Calu3 (cell line): ENCODE measurements around the gene NRCAM. TPM values are rescaled to one million over a fixed set of nuclear protein-coding genes. Genes with fewer than 3 reads are reported as not detected.

Experiments
- BruUV-seq: library from RNA; stranded (reverse); fragments of 400-500 nt; replicated peaks from 2 replicates; lab custom pipeline; 2021; lab: Mats Ljungman, UMichigan
- CTCF ChIA-PET: fragments of 300-600 bp; sonication (Branson Sonifier 250); formaldehyde crosslinking; loops from one replicate; lab custom pipeline; 2022; ENCODE audit warnings: antibody characterized with exemption; lab: Charles Lee
- DNase-seq: peaks from one replicate; pipeline ENCODE4 v3.0.0; 2022
- H3K27ac Mint-ChIP-seq: one replicate; pipeline ENCODE4 v1.8.0; 2022; ENCODE audit warnings: mixed read lengths; ENCODE audit not compliant: unreplicated experiment
- H3K27me3 Mint-ChIP-seq: one replicate; pipeline ENCODE4 v1.8.0; 2022; ENCODE audit warnings: mixed read lengths; ENCODE audit not compliant: unreplicated experiment
- H3K36me3 Mint-ChIP-seq: one replicate; pipeline ENCODE4 v1.8.0; 2022; ENCODE audit warnings: mild to moderate bottlenecking, moderate library complexity, mixed read lengths; ENCODE audit not compliant: insufficient read depth, unreplicated experiment
- H3K4me1 Mint-ChIP-seq: one replicate; pipeline ENCODE4 v1.8.0; 2022; ENCODE audit warnings: mild to moderate bottlenecking, low read depth, mixed read lengths; ENCODE audit not compliant: unreplicated experiment
- H3K4me3 Mint-ChIP-seq: one replicate; pipeline ENCODE4 v1.8.0; 2022; ENCODE audit warnings: mild to moderate bottlenecking, low read depth, moderate library complexity, mixed read lengths; ENCODE audit not compliant: unreplicated experiment
- H3K9me3 Mint-ChIP-seq: one replicate; pipeline ENCODE4 v1.8.0; 2022; ENCODE audit warnings: low read depth, mixed read lengths; ENCODE audit not compliant: unreplicated experiment
- CTCF ChIP-seq: fragments of 200-600 bp; IDR thresholded peaks from one replicate; pipeline ENCODE4 v1.8.0; 2022; ENCODE audit warnings: antibody characterized with exemption; ENCODE audit not compliant: unreplicated experiment
- intact Hi-C: fragments of 100-400 bp; cut with micrococcal nuclease; formaldehyde crosslinking; loops from one replicate; pipeline ENCODE4 v1.10.0; 2022; ENCODE audit not compliant: unreplicated experiment
- total RNA-seq: library from RNA; stranded (reverse); gene quantifications from 2 replicates; pipeline ENCODE4 v1.2.3, GENCODE V29; 2022

Gene NRCAM
- total RNA-seq, 1 experiment from 2014 or later: 15.0 TPM

- BruUV-seq: no TSS peak
Measured at GRCh38 chr7:108382932-108383331, 73.3 kb downstream of the NRCAM start.

GRCh38 chr7:108380517-108380916, 75.7 kb downstream of the NRCAM start:
- Mint-ChIP-seq H3K4me3 (no peak overlapping the region), H3K27ac (no peak overlapping the region), H3K27me3 (no peaks in the 10 kb centered on the region), H3K9me3 (no peaks in the 10 kb centered on the region), H3K4me1 (no peaks in the 10 kb centered on the region), H3K36me3 (no peaks in the 10 kb centered on the region)
- no peak for DNase-seq
- no TSS peak for BruUV-seq
- intact Hi-C loops: no loop called here
- CTCF ChIA-PET: no interaction called here
- no peak for TF ChIP-seq CTCF

More at GRCh38 chr7:108382932-108383331, 73.3 kb downstream of the NRCAM start:
- Mint-ChIP-seq H3K36me3 (no peaks in the 10 kb centered on the region), H3K27ac (no peak overlapping the region), H3K9me3 (no peaks in the 10 kb centered on the region), H3K27me3 (no peaks in the 10 kb centered on the region), H3K4me1 (no peaks in the 10 kb centered on the region), H3K4me3 (no peak overlapping the region)
- CTCF ChIA-PET: no interaction called here
- no peak for DNase-seq
- no peak for TF ChIP-seq CTCF
- intact Hi-C loops: no loop called here

GRCh38 chr7:108376206-108376605, 80.0 kb downstream of the NRCAM start:
- Mint-ChIP-seq H3K27ac (no peak overlapping the region), H3K4me3 (no peak overlapping the region), H3K27me3 (no peaks in the 10 kb centered on the region), H3K9me3 (no peaks in the 10 kb centered on the region), H3K4me1 (no peaks in the 10 kb centered on the region), H3K36me3 (no peaks in the 10 kb centered on the region)
- intact Hi-C loops: no loop called here
- DNase-seq: no peak
- no TSS peak for BruUV-seq
- no peak for TF ChIP-seq CTCF
- CTCF ChIA-PET: no interaction called here

GRCh38 chr7:108375668-108376067, 80.6 kb downstream of the NRCAM start:
- CTCF ChIA-PET: no interaction called here
- DNase-seq: no peak
- no peak for TF ChIP-seq CTCF
- Mint-ChIP-seq H3K27me3 (no peaks in the 10 kb centered on the region), H3K9me3 (no peaks in the 10 kb centered on the region), H3K36me3 (no peaks in the 10 kb centered on the region), H3K27ac (no peak overlapping the region), H3K4me1 (no peaks in the 10 kb centered on the region), H3K4me3 (no peak overlapping the region)
- BruUV-seq: no TSS peak
- intact Hi-C loops: no loop called here
